ENCODE data around the gene FHL2. TPM values are rescaled to one million over a fixed set of nuclear protein-coding genes. Genes with fewer than 3 reads are reported as not detected.

The FHL2 gene
- total and polyA plus RNA-seq, 2 donors (not counting 1 experiment from before 2014, with no cell fraction given) = not detected

GRCh38 chr2:105376010-105376409 is 22.8 kb downstream of the FHL2 start:
- Histone ChIP-seq H3K79me2 (ENCODE audit: control insufficient read depth, insufficient read depth, low read length) (no peaks in the 10 kb centered on the region), H3K36me3 (replicated peaks in 1 of 2; ENCODE audit: control extremely low read depth in 1 of 2, control insufficient read depth in 1 of 2, extremely low read depth in 1 of 2, insufficient read depth in 2 of 2, low read length in 1 of 2) (no peaks in the 10 kb centered on the region), H3K4me1 (ENCODE audit: control insufficient read depth in 2 of 2, insufficient read depth in 2 of 2, low read length in 2 of 2) (no peaks in the 10 kb centered on the region), H3K9ac (ENCODE audit: low read length) (no peak overlapping the region), H3K27me3 (replicated peaks in 1 of 4; ENCODE audit: control extremely low read depth in 1 of 4, control insufficient read depth in 3 of 4, insufficient read depth in 4 of 4, low read length in 3 of 4) (no peaks in the 10 kb centered on the region), H3K4me2 (replicated peaks; ENCODE audit: low read depth, low read length, poor library complexity, severe bottlenecking) (no peak overlapping the region), H2AFZ (ENCODE audit: insufficient read depth, low read depth, low read length, poor library complexity, severe bottlenecking) (no peak overlapping the region), H3K9me3 (ENCODE audit: control extremely low read depth in 1 of 3, control insufficient read depth in 2 of 3, insufficient read depth in 1 of 3, low read length in 2 of 3) (no peaks in the 10 kb centered on the region), H3K4me3 (ENCODE audit: control extremely low read depth in 1 of 5, extremely low read depth in 1 of 5, insufficient read depth in 1 of 5, low read depth in 2 of 5, low read length in 4 of 5) (no peak overlapping the region), H4K20me1 (ENCODE audit: control insufficient read depth, insufficient read depth, low read length, poor library complexity, severe bottlenecking) (no peaks in the 10 kb centered on the region), H3K27ac (ENCODE audit: low read length in 2 of 2) (no peak overlapping the region)
- no peak overlapping the region for H3K27ac Mint-ChIP-seq
- TF ChIP-seq EZH2 (IDR thresholded peaks at IDR 0.05; ENCODE audit: borderline replicate concordance, insufficient read depth, low read depth, low read length, poor library complexity, severe bottlenecking) (no peak), CTCF (IDR thresholded peaks at IDR 0.05) (no peak)
- intact Hi-C loops (cut with micrococcal nuclease) = no loop called here
- 92% methylated on average over 6 of the region's 11 CpGs for WGBS (ENCODE audit: insufficient coverage)
- no peak for DNase-seq
- CTCF ChIA-PET = no interaction called here
- no peak for ATAC-seq (ENCODE audit: low read depth)
- no peaks in the 10 kb centered on the region for H3K9me3 Mint-ChIP-seq (ENCODE audit: insufficient read depth)
- no peaks in the 10 kb centered on the region for H3K4me1 Mint-ChIP-seq
- POLR2A ChIA-PET = no interaction called here
- no peak overlapping the region for H3K4me3 Mint-ChIP-seq
- no peaks in the 10 kb centered on the region for H3K27me3 Mint-ChIP-seq

GRCh38 chr2:105375001-105375561 is 23.8 kb downstream of the FHL2 start:
- H3K4me3 ChIP-seq (ENCODE audit: control extremely low read depth in 1 of 5, extremely low read depth in 1 of 5, insufficient read depth in 1 of 5, low read depth in 2 of 5, low read length in 4 of 5) = no peak overlapping the region
- H4K20me1 ChIP-seq (ENCODE audit: control insufficient read depth, insufficient read depth, low read length, poor library complexity, severe bottlenecking) = no peaks in the 10 kb centered on the region
- POLR2A ChIA-PET = no interaction called here
- Mint-ChIP-seq H3K4me3 (no peak overlapping the region), H3K27me3 (no peaks in the 10 kb centered on the region), H3K4me1 (no peaks in the 10 kb centered on the region), H3K9me3 (ENCODE audit: insufficient read depth) (no peaks in the 10 kb centered on the region), H3K27ac (no peak overlapping the region)
- intact Hi-C loops (cut with micrococcal nuclease) = no loop called here
- no peak overlapping the region for H3K4me2 ChIP-seq (replicated peaks; ENCODE audit: low read depth, low read length, poor library complexity, severe bottlenecking)
- H3K9me3 ChIP-seq (ENCODE audit: control extremely low read depth in 1 of 3, control insufficient read depth in 2 of 3, insufficient read depth in 1 of 3, low read length in 2 of 3) = no peaks in the 10 kb centered on the region
- H2AFZ ChIP-seq (ENCODE audit: insufficient read depth, low read depth, low read length, poor library complexity, severe bottlenecking) = no peak overlapping the region
- no peak for DNase-seq
- no peak for ATAC-seq (ENCODE audit: low read depth)
- no peaks in the 10 kb centered on the region for H3K79me2 ChIP-seq (ENCODE audit: control insufficient read depth, insufficient read depth, low read length)
- TF ChIP-seq CTCF (IDR thresholded peaks at IDR 0.05) (no peak), EZH2 (IDR thresholded peaks at IDR 0.05; ENCODE audit: borderline replicate concordance, insufficient read depth, low read depth, low read length, poor library complexity, severe bottlenecking) (no peak)
- CTCF ChIA-PET = no interaction called here
- H3K27me3 ChIP-seq (replicated peaks in 1 of 4; ENCODE audit: control extremely low read depth in 1 of 4, control insufficient read depth in 3 of 4, insufficient read depth in 4 of 4, low read length in 3 of 4) = no peaks in the 10 kb centered on the region
- no peak overlapping the region for H3K9ac ChIP-seq (ENCODE audit: low read length)
- H3K36me3 ChIP-seq (replicated peaks in 1 of 2; ENCODE audit: control extremely low read depth in 1 of 2, control insufficient read depth in 1 of 2, extremely low read depth in 1 of 2, insufficient read depth in 2 of 2, low read length in 1 of 2) = no peaks in the 10 kb centered on the region
- 90% methylated on average over 10 of the region's 15 CpGs for WGBS (ENCODE audit: insufficient coverage)
- no peaks in the 10 kb centered on the region for H3K4me1 ChIP-seq (ENCODE audit: control insufficient read depth in 2 of 2, insufficient read depth in 2 of 2, low read length in 2 of 2)
- no peak overlapping the region for H3K27ac ChIP-seq (ENCODE audit: low read length in 2 of 2)

Measured in B cell (primary cell).